NCI-H1436 treated with DMSO at 0.1 percent for 48 hours (cell line): ENCODE data around the gene OLFM3.

Experiments
- DNase-seq: peaks from one replicate; lab custom pipeline; 2025; lab: John Stamatoyannopoulos, UW

Gene OLFM3

DNA sequence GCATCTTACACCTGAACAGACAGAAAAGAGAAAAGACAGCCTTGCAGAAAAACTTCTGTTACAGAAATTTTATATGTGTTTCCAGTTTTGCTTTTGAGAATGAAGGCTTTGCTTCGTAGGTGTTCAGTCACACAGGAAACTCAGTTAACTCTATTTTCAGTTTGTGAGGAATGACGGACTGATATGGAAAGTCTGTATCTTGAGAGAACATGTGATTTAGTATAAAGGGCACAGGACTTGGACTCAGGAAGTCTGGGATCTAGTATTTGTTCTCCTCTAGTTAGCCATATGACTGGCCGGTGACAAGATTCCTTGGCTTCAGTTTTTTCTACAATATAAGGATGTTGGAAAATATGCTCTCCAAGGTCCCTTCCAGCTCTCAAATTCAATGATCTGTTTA, 149.1 kb downstream of the OLFM3 start:
- no peak for DNase-seq

DNA sequence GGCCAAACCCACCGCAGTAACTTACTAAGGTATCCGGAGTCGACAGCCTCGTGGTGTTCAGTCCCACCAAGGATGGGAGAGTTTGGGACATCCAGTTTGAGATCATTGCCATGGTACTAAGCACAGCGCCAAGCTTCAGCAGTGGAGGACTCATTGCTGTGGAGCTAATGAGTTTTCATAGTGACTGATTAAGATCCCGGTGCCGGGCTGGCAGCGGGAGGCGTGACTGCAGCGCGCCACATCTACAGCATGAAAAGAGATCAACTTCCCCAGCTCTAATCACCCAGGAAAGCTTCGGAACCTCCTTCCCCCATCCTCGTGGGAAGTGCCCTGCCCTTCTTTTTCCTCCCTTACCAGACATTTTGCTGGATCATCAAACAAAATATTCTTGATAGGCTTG, 149.9 kb downstream of the OLFM3 start:
- DNase-seq: no peak

DNA sequence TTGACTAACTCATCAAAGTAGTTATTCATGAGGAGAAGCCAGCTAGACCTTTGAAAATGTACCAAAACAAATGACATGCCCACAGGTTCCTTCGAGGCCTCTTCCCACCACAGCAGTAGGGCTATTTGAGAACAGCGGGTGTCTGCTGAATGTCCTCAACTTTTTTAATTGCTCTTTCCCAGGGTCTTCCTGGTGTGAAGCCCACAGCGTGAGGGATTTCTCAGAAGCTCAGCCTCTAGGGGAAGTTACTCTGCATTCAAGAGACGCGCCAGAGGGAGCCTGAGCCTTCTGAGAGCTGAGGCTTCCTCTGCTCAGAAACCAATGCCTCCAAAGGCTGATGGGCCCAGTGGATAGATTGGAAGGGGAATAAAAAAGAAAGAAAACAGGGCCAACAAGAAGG, 153.6 kb downstream of the OLFM3 start:
- DNase-seq: no peak

DNA sequence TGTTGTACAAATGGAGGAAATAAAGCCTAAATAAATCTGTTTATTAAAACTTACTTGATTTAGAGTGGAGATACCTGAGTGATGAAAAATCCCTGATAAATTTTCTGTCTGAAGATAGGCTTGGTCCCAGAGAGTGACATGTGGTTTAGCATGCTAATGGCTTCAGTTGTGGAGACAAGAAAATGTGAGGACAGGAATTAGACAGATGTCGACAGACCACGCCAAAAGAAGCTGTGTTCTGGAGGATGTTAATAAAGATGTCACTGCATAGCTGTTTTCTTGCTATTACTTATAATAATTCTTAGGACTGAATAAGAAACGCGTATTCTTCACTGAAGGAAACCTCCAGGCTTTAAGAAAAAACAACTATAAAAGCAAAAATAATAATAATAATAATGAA, 154.9 kb downstream of the OLFM3 start:
- DNase-seq: no peak

DNA sequence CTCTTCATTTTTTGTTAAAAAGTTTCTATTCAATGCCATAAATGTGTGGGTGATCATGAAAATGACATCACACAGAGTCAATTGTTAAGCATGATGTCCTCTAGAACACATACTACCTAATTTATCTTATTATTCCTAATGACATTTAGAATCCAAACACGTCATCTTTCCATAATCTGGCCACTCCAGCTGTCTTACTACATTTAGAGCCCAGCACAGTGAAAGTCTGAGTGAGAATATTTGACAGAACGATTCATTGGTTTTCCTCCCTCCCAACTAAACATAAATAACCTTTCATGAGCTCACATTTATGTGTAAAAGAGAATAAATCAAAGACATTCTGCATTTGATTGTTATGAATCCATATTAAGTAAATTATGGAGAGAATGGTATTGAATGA, 160.7 kb downstream of the OLFM3 start:
- no peak for DNase-seq

DNA sequence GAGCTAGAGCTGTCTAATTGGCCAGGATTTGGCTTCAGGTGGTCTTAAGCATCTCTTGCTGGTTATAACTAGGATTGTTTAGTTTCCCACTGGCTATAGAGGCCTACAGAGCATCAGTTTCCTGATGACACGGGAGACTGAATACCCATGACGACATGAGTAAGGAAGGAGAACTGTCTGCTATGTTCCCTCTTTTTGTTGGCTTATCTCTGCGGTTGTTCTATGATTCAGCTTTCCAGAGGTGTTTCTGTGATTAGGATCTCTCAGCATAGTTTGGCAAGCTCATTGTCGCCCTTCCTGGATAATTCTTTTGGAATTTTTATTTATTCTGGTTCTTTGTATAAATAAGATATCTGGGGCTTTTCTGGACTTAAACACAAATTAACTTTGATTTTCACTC, 163.4 kb downstream of the OLFM3 start:
- DNase-seq: no peak

DNA sequence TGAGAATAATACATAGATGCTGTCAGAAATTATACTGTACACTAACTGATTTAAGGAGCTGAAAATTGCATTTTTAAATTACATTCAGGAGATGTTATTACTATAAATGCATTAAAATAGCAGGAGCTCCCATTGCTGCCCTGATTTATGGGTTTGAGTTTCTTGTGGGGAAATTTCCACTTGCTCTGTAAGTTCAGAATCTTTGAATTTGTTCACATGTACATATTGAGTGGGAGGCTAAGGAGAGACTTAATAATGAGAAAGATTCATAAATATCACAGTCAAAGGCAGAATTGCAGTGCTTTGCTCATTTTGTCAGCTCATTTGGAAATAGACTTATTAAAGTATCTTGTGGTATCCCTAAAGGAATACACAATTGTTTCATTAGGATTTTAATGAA, 170.3 kb downstream of the OLFM3 start:
- no peak for DNase-seq

DNA sequence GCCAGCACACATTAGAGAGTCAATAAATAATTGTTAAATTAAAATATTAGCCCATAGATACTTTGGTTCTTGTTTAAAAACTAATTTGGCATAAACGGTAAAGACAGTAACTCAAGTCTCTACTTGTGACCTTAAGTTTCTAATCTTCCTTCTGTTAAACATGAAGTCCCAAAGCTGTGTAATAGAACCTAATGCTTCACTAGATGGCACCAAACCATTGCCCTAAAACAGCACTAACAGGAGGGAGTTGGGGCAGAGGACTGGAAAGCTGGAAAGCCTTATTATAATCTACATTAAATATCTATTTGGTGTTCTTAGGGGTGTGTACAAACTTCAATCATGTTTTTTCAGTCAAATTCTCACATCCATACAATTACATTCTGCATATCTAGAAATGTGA, 176.7 kb downstream of the OLFM3 start:
- no peak for DNase-seq

DNA sequence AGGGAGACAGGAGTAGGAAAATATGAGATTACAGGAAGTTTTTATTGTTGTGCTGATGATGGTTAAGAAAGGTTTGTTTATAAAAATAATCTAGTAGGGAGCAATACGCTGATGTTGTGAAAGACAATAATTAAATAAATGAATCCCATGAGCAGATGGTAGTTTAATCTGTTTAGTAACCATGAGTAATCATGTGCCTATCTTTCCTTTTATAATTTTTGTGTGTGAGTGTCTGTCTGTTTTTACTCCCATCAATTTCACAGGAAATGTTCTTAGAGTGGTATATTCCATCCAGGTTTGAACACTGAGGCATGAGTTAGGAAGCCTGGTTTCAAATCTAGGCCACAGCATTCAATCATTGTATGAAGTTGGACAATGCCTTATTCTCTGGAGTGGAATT, 180.5 kb downstream of the OLFM3 start:
- DNase-seq: no peak

DNA sequence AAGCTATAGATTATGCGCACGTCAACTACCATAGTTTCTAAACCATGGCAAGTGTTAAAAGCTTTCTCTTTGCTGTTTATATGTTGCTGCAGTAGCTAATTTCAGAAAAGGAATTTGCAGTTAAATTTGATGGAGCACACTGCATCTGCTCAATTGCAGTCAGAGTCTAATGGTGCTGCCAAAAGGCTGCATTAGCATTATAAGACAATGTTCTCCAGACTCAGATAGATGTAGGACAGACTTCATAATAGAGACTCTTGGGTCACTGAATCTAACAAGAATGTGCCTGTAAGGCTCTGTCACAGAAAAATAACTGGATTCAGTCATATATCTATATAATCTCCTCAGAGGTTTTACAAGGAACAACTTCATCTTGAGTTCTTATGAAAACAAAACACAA, 198.3 kb downstream of the OLFM3 start:
- no peak for DNase-seq

DNA sequence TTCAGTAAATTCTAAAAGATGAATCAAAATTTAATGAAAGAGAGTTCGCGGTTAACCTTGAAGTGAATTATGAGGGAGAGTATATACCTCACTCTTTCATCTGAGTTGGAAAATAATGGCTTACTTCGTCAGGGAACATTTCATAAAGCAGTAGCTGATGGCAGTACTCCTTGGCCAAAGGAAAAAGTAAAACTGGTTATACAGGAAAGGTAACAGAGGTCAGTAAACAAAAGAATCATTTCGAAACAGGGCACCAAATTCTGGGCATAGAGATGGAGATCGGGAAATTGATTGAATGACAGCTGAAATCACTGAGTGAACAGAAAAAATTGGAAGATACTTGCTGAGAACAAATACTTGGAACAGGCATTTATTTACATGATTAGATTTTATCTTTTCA, 199.0 kb downstream of the OLFM3 start:
- DNase-seq: no peak

DNA sequence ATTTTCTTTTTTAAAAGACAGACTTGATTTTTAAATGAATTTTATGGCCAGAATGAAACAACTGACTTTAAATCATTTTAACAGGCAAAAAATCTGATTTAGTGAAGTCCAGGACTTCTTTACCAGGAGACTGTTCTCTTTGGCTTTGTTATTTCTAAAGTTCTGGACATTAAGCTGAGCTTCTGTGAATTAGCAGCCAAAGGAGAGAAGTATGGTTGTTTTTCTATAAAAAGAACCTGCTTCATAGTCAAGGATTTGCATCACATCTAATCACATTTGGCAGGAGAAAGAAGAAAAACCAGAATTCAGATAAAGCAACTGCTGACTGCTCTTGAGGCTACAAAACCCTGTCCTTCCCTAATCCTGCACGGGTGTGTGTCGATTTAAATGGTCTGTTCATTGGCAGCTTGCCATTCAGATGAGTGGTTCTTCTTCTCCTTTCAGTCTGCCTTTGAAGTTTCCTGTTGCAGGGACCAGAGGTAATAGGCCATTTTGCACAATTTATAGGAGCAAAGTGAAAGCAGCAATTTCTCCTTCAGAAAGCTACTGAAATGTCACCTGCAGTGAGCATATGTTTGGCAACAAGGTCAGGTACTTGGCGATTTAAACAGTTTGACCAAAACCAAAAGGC, 215.4 kb downstream of the OLFM3 start:
- DNase-seq: no peak

DNA sequence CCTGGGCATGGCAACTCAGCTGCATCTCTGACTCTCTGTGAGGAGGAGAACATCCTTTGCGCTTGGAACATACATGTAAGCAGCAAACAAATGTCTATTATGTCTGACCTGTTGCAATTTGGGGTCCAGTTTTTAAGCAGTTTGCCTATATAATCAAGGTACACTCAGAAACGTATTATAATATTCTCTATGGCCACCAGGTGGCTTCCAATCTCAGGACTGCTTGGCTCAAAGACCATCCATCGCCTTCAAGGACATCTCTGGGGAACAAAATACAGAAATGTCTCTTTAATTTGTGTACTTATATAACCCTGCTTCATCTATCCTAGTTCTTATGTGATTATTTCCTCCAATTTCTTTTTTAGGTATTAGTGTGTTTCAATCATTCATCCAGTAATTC, 227.2 kb downstream of the OLFM3 start:
- DNase-seq: no peak

DNA sequence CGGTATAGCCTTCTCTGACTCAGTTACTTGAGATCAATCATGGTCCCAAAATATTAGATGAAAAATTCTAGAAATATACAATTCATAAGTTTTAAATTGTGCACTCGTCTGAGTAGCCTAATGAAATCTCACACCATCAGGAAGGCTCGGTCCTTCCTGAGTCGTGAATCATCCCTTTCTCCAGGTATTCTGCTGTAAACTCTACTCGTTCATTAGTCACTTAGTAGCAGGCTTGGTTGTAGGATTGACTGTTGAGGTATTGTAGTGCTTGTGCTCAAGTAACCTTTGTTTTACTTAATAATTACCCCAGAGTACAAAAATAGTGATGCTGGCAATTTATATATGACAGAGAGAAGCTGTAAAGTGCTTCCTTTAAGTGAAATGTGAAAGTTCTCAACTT, 238.7 kb downstream of the OLFM3 start:
- no peak for DNase-seq

DNA sequence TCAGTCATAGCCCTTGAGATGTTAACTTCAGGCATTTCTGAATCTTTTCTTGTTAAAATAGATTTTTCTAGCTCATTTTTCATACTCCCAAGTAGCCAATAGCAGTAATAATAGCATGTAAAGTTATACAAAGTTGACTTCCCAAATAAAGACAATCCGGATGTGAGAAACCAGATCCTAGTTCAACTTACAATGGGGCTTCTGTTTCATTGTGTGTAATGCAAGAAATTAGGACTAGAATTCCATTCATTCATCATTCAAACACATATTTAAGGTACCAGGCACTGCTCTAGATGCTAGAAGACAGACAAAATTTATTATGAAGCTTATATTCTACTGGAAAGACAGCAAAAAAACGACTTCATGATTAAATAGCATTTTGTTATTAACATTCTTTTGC, 240.3 kb downstream of the OLFM3 start:
- no peak for DNase-seq
